ENCODE measurements around the gene SPOCD1.

Gene SPOCD1

GRCh38 chr1:31755850-31756492 is 59.9 kb downstream of the SPOCD1 start:
- Histone ChIP-seq H3K36me3 (ENCODE audit: control insufficient read depth, insufficient read depth, low read length) (no peaks in the 10 kb centered on the region), H3K27me3 (replicated peaks; ENCODE audit: control insufficient read depth, insufficient read depth, low read length) (no peaks in the 10 kb centered on the region; the same call in 1 of the 2 replicates), H3K4me3 (replicated peaks; ENCODE audit: low read depth, low read length) (no peak overlapping the region)
- TF ChIP-seq, protein P1, sequence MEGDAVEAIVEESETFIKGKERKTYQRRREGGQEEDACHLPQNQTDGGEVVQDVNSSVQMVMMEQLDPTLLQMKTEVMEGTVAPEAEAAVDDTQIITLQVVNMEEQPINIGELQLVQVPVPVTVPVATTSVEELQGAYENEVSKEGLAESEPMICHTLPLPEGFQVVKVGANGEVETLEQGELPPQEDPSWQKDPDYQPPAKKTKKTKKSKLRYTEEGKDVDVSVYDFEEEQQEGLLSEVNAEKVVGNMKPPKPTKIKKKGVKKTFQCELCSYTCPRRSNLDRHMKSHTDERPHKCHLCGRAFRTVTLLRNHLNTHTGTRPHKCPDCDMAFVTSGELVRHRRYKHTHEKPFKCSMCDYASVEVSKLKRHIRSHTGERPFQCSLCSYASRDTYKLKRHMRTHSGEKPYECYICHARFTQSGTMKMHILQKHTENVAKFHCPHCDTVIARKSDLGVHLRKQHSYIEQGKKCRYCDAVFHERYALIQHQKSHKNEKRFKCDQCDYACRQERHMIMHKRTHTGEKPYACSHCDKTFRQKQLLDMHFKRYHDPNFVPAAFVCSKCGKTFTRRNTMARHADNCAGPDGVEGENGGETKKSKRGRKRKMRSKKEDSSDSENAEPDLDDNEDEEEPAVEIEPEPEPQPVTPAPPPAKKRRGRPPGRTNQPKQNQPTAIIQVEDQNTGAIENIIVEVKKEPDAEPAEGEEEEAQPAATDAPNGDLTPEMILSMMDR (IDR thresholded peaks at IDR 0.05; ENCODE audit: insufficient read depth, low read length, poor library complexity, severe bottlenecking): no peak
- no peak for DNase-seq (ENCODE audit: extremely low read depth, insufficient read length)

DNA sequence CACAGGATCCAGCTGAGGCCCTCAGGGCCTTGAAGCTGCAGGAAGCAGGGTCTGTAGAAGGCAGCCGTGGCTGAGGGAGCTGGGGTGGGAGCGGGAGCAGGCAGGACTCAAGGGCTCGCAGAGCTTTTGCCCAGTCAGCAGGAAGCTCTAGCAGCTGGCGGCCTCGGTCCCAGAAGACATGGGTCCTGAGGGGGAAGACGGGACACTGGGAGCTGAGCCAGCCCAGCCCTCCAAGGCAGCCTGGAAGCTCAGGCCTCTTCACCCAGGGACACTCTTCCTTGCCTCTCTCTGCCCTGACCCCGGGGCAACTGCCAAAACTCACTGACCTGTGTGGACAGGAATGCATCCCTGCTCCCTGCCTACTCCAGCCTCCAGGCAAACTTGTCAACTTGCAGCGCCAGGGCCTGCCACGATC is 60.6 kb downstream of the SPOCD1 start:
- no peaks in the 10 kb centered on the region; the same call in 1 of the 2 replicates for H3K27me3 ChIP-seq (replicated peaks; ENCODE audit: control insufficient read depth, insufficient read depth, low read length)
- H3K4me3 ChIP-seq (replicated peaks; ENCODE audit: low read depth, low read length): no peak overlapping the region
- TF ChIP-seq, protein P1 (IDR thresholded peaks at IDR 0.05; ENCODE audit: insufficient read depth, low read length, poor library complexity, severe bottlenecking): no peak
- no peaks in the 10 kb centered on the region for H3K36me3 ChIP-seq (ENCODE audit: control insufficient read depth, insufficient read depth, low read length)
- no peak for DNase-seq (ENCODE audit: extremely low read depth, insufficient read length)

DNA sequence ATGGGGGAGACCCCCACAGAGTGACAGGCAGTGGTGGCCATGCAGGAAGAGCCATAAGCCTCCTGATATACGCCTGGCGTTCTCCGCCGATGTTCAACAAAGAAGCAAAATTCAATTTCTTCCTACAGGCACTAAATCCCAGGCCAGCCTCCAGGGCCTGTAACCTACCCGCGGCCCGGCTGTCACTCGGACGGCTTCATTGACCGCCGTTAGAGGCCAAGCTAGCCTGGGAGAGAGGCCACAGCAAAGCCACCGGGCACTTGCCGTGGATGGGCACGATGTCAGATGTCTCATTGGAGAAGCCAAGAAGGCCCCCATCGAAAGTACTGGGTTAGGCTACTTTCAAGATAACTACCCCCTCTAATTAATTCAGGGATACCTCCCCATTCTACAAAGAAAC is 61.4 kb downstream of the SPOCD1 start:
- TF ChIP-seq, protein P1 (IDR thresholded peaks at IDR 0.05; ENCODE audit: insufficient read depth, low read length, poor library complexity, severe bottlenecking): no peak
- Histone ChIP-seq H3K36me3 (ENCODE audit: control insufficient read depth, insufficient read depth, low read length) (no peaks in the 10 kb centered on the region), H3K4me3 (replicated peaks; ENCODE audit: low read depth, low read length) (no peak overlapping the region), H3K27me3 (replicated peaks; ENCODE audit: control insufficient read depth, insufficient read depth, low read length) (no peaks in the 10 kb centered on the region)
- DNase-seq (ENCODE audit: extremely low read depth, insufficient read length): no peak

GRCh38 chr1:31753707-31754349 is 62.0 kb downstream of the SPOCD1 start:
- DNase-seq (ENCODE audit: extremely low read depth, insufficient read length): no peak
- TF ChIP-seq, protein P1 (IDR thresholded peaks at IDR 0.05; ENCODE audit: insufficient read depth, low read length, poor library complexity, severe bottlenecking): no peak
- H3K36me3 ChIP-seq (ENCODE audit: control insufficient read depth, insufficient read depth, low read length): no peaks in the 10 kb centered on the region
- no peaks in the 10 kb centered on the region for H3K27me3 ChIP-seq (replicated peaks; ENCODE audit: control insufficient read depth, insufficient read depth, low read length)
- no peak overlapping the region for H3K4me3 ChIP-seq (replicated peaks; ENCODE audit: low read depth, low read length)

- H3K4me3 ChIP-seq (replicated peaks; ENCODE audit: low read depth, low read length): no peak overlapping the region
- no peak for DNase-seq (ENCODE audit: extremely low read depth, insufficient read length)
- TF ChIP-seq, protein P1 (IDR thresholded peaks at IDR 0.05; ENCODE audit: insufficient read depth, low read length, poor library complexity, severe bottlenecking): no peak
- H3K27me3 ChIP-seq (replicated peaks; ENCODE audit: control insufficient read depth, insufficient read depth, low read length): no peaks in the 10 kb centered on the region
- no peaks in the 10 kb centered on the region for H3K36me3 ChIP-seq (ENCODE audit: control insufficient read depth, insufficient read depth, low read length)
Observed at GRCh38 chr1:31752952-31753475, 62.8 kb downstream of the SPOCD1 start.

Data from GM06990 (cell line).